ENCODE results near the gene EN2.

The EN2 gene

GRCh38 chr7:155425011-155425340 lies 33.0 kb upstream of the EN2 start:
- no peak overlapping the region for H3K4me3 ChIP-seq (ENCODE audit: low read depth in 1 of 2, low read length in 2 of 2)
- H3K4me1 ChIP-seq (ENCODE audit: insufficient read depth, low read length), result no peaks in the 10 kb centered on the region
- no peak for ATAC-seq (ENCODE audit: insufficient read depth, low read depth)
- DNase-seq, result no peak
- H3K9ac ChIP-seq (ENCODE audit: low read depth, low read length), result no peak overlapping the region
- H3K27ac ChIP-seq (ENCODE audit: low read length), result no peak overlapping the region
- H3K4me2 ChIP-seq (ENCODE audit: insufficient read depth, low read length), result no peak overlapping the region
- no peak for TF ChIP-seq CTCF (IDR thresholded peaks at IDR 0.05; ENCODE audit: borderline replicate concordance, extremely low read depth, low read length, poor library complexity, severe bottlenecking)
- TF ChIP-seq EZH2 (IDR thresholded peaks at IDR 0.05; ENCODE audit: borderline replicate concordance, low read depth, low read length, severe bottlenecking), result no peak
- no peaks in the 10 kb centered on the region for H3K36me3 ChIP-seq (ENCODE audit: insufficient read depth, low read length)
- H3K79me2 ChIP-seq (ENCODE audit: insufficient read depth, low read length), result no peaks in the 10 kb centered on the region
- no peak overlapping the region for H2AFZ ChIP-seq (ENCODE audit: low read depth, low read length)
- H3K27me3 ChIP-seq (ENCODE audit: insufficient read depth, low read length, poor library complexity), result peaks cover 8% of the 10 kb centered on the region
- no peaks in the 10 kb centered on the region for H3K9me3 ChIP-seq (ENCODE audit: insufficient read depth, low read length, severe bottlenecking)
- no peaks in the 10 kb centered on the region; the same call in 1 of the 2 replicates for H4K20me1 ChIP-seq (ENCODE audit: insufficient read depth, low read length)

DNA sequence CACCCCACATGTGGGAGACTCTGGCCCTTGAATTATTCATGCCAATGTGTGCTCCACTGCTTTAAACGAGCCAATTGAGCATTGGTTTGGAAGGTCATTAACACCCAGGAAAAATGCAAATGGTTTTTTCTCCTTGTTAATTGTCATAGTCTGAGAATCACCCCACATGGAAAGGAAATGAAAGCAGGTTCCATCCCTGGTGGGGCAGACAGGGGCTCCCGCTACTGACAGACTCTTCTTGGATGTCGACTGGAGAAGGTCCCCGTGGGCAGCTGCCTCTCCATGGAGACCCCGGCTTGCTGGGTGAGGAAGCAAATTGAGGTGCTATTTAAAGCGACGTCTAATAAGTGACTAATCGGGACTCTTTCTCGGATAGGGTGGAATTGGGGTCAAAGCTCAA lies 32.0 kb upstream of the EN2 start:
- H3K27me3 ChIP-seq (ENCODE audit: insufficient read depth, low read length, poor library complexity), result peaks cover 8% of the 10 kb centered on the region
- TF ChIP-seq CTCF (IDR thresholded peaks at IDR 0.05; ENCODE audit: borderline replicate concordance, extremely low read depth, low read length, poor library complexity, severe bottlenecking) (no peak), EZH2 (IDR thresholded peaks at IDR 0.05; ENCODE audit: borderline replicate concordance, low read depth, low read length, severe bottlenecking) (no peak)
- no peaks in the 10 kb centered on the region for H3K36me3 ChIP-seq (ENCODE audit: insufficient read depth, low read length)
- H3K9me3 ChIP-seq (ENCODE audit: insufficient read depth, low read length, severe bottlenecking), result no peaks in the 10 kb centered on the region
- no peak overlapping the region for H3K4me2 ChIP-seq (ENCODE audit: insufficient read depth, low read length)
- H3K9ac ChIP-seq (ENCODE audit: low read depth, low read length), result no peak overlapping the region
- DNase-seq (no peak), ATAC-seq (ENCODE audit: insufficient read depth, low read depth) (no peak)
- H4K20me1 ChIP-seq (ENCODE audit: insufficient read depth, low read length), result no peaks in the 10 kb centered on the region; the same call in 1 of the 2 replicates
- H3K79me2 ChIP-seq (ENCODE audit: insufficient read depth, low read length), result no peaks in the 10 kb centered on the region
- no peaks in the 10 kb centered on the region for H3K4me1 ChIP-seq (ENCODE audit: insufficient read depth, low read length)
- H2AFZ ChIP-seq (ENCODE audit: low read depth, low read length), result no peak overlapping the region
- H3K27ac ChIP-seq (ENCODE audit: low read length), result no peak overlapping the region
- no peak overlapping the region for H3K4me3 ChIP-seq (ENCODE audit: low read depth in 1 of 2, low read length in 2 of 2)

DNA sequence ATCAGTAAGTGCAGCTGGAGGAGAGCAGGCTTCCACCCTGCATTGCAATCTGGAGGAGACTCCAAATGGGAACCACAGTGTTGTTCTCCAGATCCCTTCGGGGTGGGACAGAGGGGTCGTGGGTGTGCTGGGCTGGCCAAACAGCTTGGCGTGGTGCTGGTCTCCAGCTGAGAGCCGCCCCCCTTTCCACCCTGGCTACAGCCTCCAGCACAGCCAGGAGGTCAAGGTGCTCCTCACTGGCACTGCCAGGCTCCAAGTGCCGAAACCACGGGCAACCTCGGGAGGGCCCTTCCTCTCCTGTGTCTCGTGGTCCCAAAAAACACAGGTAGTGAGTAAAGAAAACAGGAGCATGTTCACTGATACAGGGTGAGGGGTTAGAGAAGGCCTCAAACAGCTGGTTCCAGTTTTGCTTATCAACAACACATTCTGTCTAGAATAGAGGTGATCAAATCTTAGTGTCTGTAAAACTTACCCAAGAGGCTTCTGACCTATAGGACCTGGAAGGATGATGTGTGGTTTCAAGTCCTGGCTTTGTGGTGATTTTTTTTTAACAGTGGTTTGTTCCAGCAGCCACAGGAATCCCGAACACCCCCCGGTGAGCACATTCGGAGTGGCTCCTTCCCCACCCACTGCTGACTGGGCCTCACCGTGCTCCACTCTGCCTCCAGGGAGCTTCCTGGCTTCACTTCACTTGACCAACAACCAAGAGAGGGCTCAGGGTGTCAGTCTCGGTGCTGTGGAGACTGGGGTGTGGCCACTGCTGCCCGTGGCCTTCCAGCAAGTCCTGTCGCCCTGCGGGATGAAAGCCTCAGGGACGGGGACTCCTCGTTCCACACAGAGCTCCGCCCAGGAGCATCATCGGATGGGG lies 31.2 kb upstream of the EN2 start:
- Histone ChIP-seq H3K27me3 (ENCODE audit: insufficient read depth, low read length, poor library complexity) (peaks cover 9% of the 10 kb centered on the region), H3K27ac (ENCODE audit: low read length) (no peak overlapping the region), H3K4me3 (ENCODE audit: low read depth in 1 of 2, low read length in 2 of 2) (no peak overlapping the region)

More for the DNA sequence above, 31.2 kb upstream of the EN2 start:
- Histone ChIP-seq H2AFZ (ENCODE audit: low read depth, low read length) (no peak overlapping the region), H3K79me2 (ENCODE audit: insufficient read depth, low read length) (no peaks in the 10 kb centered on the region), H3K36me3 (ENCODE audit: insufficient read depth, low read length) (no peaks in the 10 kb centered on the region), H3K9ac (ENCODE audit: low read depth, low read length) (no peak overlapping the region), H3K9me3 (ENCODE audit: insufficient read depth, low read length, severe bottlenecking) (no peaks in the 10 kb centered on the region), H4K20me1 (ENCODE audit: insufficient read depth, low read length) (no peaks in the 10 kb centered on the region; the same call in 1 of the 2 replicates), H3K4me1 (ENCODE audit: insufficient read depth, low read length) (no peaks in the 10 kb centered on the region), H3K4me2 (ENCODE audit: insufficient read depth, low read length) (no peak overlapping the region)
- DNase-seq (no peak), ATAC-seq (ENCODE audit: insufficient read depth, low read depth) (no peak)
- no peak for TF ChIP-seq EZH2 (IDR thresholded peaks at IDR 0.05; ENCODE audit: borderline replicate concordance, low read depth, low read length, severe bottlenecking)
- no peak for TF ChIP-seq CTCF (IDR thresholded peaks at IDR 0.05; ENCODE audit: borderline replicate concordance, extremely low read depth, low read length, poor library complexity, severe bottlenecking)

Measured in DND-41 (cell line).